Thoracic aorta (tissue), 2 donors: ENCODE results near the gene FER1L5. TPM values are rescaled to one million over a fixed set of nuclear protein-coding genes. Genes with fewer than 3 reads are reported as not detected.

Source experiments
- ATAC-seq: fragments of 150-250 bp; one replicate; pipeline ENCODE4 v1.8.0; 2017; ENCODE audit warnings: low read depth; ENCODE audit not compliant: insufficient number of reproducible peaks, low FRiP score
- DNase-seq: peaks from one replicate; pipeline ENCODE4 v3.0.0-alpha.2; 2020; ENCODE audit warnings: low spot score
- H3K27ac ChIP-seq, 2 donors: fragments of 200-600 bp; sonication (generic); 1 replicate in 1 of 2; 2 replicates in 1 of 2; pipeline ENCODE4 v1.5.1; 2016; ENCODE audit warnings: mild to moderate bottlenecking in 2 of 2, moderate library complexity in 2 of 2
- H3K27me3 ChIP-seq: fragments of 200-600 bp; sonication (generic); replicated peaks from 2 replicates; pipeline ENCODE4 v1.6.0; 2016; ENCODE audit warnings: mild to moderate bottlenecking; ENCODE audit not compliant: insufficient read depth
- H3K36me3 ChIP-seq: fragments of 200-600 bp; sonication (generic); one replicate; pipeline ENCODE4 v1.5.1; 2016
- H3K4me1 ChIP-seq, 2 donors: fragments of 200-600 bp; sonication (generic); 1 replicate in 1 of 2; 2 replicates in 1 of 2; pipeline versions ENCODE4 v1.5.1 to v1.6.0; 2016; ENCODE audit warnings: low read depth in 2 of 2, mild to moderate bottlenecking in 1 of 2; ENCODE audit not compliant: control insufficient read depth in 1 of 2
- H3K4me3 ChIP-seq: fragments of 200-600 bp; sonication (generic); 2 replicates; pipeline ENCODE4 v1.5.1; 2016; ENCODE audit warnings: mild to moderate bottlenecking
- H3K9me3 ChIP-seq: fragments of 200-600 bp; sonication (generic); 2 replicates; pipeline ENCODE4 v1.5.1; 2016
- total RNA-seq, 2 donors: library from RNA; depleted of rRNA; stranded (reverse); fragments of >200 nt; gene quantifications; one replicate each; pipeline versions ENCODE4 v1.1.0 to v1.2.3, GENCODE V29; 2016
- TF ChIP-seq, protein P1 (sequence below): fragments of 200-600 bp; sonication (generic); IDR thresholded peaks from one replicate; pipeline ENCODE4 v1.5.1; 2019; ENCODE audit warnings: antibody characterized with exemption

FER1L5 gene
- total RNA-seq, 2 donors from 2014 or later = not detected

DNA sequence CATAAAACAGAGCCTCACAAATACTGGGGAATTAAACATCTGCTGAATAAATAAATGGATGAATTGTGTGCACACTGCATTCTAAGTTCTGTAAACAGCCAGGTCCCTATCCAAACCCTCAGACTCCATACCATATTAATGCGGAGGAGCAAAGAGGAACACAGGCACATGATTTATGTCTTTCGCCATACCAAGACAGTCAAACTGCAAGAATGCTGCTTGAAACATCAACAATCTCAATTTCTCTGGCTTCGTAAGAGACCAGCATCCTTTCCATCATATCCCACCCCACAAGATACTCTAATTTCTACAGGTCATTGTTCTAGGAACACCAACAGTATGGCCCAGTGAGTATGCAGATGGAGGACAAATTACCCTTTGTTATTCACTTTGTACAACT is 19.4 kb upstream of the FER1L5 start:
- no peaks in the 10 kb centered on the region for H3K9me3 ChIP-seq
- no peak for ATAC-seq
- no peaks in the 10 kb centered on the region for H3K27me3 ChIP-seq
- H3K27ac ChIP-seq = no peak overlapping the region
- no peak for DNase-seq
- H3K4me3 ChIP-seq = no peak overlapping the region
- peaks cover 9% of the 10 kb centered on the region for H3K36me3 ChIP-seq
- peaks cover 32 to 57% of the 10 kb centered on the region in 2 donors for H3K4me1 ChIP-seq
- TF ChIP-seq, protein P1, sequence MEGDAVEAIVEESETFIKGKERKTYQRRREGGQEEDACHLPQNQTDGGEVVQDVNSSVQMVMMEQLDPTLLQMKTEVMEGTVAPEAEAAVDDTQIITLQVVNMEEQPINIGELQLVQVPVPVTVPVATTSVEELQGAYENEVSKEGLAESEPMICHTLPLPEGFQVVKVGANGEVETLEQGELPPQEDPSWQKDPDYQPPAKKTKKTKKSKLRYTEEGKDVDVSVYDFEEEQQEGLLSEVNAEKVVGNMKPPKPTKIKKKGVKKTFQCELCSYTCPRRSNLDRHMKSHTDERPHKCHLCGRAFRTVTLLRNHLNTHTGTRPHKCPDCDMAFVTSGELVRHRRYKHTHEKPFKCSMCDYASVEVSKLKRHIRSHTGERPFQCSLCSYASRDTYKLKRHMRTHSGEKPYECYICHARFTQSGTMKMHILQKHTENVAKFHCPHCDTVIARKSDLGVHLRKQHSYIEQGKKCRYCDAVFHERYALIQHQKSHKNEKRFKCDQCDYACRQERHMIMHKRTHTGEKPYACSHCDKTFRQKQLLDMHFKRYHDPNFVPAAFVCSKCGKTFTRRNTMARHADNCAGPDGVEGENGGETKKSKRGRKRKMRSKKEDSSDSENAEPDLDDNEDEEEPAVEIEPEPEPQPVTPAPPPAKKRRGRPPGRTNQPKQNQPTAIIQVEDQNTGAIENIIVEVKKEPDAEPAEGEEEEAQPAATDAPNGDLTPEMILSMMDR = no peak

DNA sequence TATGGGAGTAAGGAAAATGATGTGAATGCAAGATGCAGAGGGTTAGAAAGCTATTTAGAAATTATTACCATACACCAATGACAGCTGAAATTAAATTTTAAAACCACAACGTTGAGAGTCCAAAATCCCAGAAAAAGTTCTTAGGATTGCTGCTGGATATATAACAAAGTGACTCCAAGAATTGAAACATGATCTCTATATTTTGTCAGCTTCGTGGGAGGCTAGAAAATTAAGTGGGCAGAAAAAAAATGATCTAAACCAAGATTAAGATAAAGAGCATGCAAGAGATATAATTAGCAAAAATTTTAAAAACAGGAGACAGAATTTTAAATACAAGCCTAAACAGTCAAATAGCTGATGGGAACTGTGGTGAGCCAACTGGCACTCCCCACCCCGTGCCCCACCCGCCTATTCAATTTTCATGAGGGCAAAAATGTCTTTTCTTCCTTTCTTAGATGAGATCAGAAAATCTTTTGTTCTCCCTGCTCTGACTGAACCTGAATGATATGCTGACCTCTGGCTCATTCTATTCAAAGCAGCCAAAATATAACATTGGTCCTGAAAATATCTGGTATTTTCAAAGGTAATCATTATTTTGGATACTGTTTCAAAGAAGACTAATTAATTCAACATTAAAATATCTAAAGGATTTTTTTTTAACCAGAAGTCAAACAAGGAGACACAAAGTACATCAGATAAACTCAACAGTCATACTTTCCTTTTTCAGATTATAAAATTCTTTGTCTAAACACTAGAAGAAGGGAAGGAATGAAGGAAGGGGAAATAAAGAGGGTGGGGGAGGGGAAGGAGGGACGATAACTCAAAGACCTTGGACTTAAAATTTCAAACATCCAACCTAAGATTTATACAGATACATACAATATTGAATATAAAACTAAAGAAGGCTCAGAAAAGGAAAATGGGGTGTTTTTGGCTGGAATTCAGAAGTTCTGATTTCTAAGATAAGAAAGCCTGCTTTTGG is 16.7 kb upstream of the FER1L5 start:
- Histone ChIP-seq H3K36me3 (peaks cover 25% of the 10 kb centered on the region), H3K27ac (peak overlapping the region; percentile 49 to 60), H3K27me3 (no peaks in the 10 kb centered on the region), H3K4me3 (no peak overlapping the region), H3K9me3 (no peaks in the 10 kb centered on the region), H3K4me1 (peaks cover 23 to 41% of the 10 kb centered on the region in 2 donors)
- ATAC-seq (no peak), DNase-seq (no peak)
- TF ChIP-seq, protein P1 = no peak

DNA sequence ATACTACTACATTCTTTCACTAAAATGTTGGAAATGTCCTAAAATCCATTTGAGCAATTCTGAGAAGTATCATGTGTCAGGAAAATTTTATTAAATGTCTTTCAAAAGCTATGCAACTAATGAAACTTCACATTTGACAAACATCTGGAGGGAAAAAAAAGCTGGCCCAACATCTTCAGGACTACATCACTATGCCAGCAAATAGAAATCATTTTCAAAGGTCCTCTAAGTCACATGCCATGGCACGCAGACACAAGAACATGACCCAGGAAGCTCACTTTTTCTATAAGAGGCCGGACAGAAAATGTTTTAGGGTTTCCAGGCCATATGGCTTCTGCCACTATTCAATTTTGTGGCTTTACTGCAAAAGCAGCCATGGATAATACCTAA is 16.0 kb upstream of the FER1L5 start:
- peaks cover 30% of the 10 kb centered on the region for H3K36me3 ChIP-seq
- ATAC-seq (no peak), DNase-seq (no peak)
- peak overlapping the region; percentile 49 to 60 for H3K27ac ChIP-seq
- no peak overlapping the region for H3K4me3 ChIP-seq
- no peaks in the 10 kb centered on the region for H3K27me3 ChIP-seq
- H3K9me3 ChIP-seq = no peaks in the 10 kb centered on the region
- TF ChIP-seq, protein P1 = no peak
- H3K4me1 ChIP-seq = peaks cover 23 to 43% of the 10 kb centered on the region in 2 donors

DNA sequence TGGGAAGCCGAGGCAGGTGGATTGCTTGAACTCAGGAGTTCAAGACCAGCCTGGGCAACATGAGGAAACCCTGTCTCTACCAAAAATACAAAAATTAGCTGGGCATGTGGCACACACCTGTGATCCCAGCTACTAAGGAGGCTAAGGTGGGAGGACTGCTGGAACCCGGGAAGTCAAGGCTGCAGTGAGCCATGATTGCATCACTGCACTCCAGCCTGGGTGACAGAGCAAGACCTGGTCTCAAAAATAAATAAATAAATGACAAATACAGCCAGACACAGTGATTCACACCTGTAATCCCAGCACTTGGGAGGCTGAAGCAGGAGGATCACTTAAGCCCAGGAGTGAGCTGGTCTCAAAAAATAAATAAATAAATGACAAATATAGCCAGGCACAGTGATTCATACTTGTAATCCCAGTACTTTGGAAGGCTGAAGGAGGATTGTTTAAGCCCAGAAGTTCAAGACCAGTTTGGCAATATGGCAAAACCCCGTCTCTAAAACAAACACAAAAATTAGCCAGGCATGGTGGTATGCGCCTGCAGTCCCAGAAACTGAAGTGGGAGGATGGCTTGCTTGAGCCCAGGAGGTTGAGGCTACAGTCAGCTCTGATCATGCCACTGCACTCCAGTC is 10.6 kb upstream of the FER1L5 start:
- H3K9me3 ChIP-seq = no peaks in the 10 kb centered on the region
- H3K27me3 ChIP-seq = no peaks in the 10 kb centered on the region
- peaks cover 22% of the 10 kb centered on the region for H3K36me3 ChIP-seq
- H3K27ac ChIP-seq = peak overlapping the region; percentile 68 to 77
- peak; percentile 96 for ATAC-seq
- TF ChIP-seq, protein P1 = no peak
- H3K4me3 ChIP-seq = no peak overlapping the region
- no peak for DNase-seq
- H3K4me1 ChIP-seq = peaks cover 31 to 69% of the 10 kb centered on the region in 2 donors

DNA sequence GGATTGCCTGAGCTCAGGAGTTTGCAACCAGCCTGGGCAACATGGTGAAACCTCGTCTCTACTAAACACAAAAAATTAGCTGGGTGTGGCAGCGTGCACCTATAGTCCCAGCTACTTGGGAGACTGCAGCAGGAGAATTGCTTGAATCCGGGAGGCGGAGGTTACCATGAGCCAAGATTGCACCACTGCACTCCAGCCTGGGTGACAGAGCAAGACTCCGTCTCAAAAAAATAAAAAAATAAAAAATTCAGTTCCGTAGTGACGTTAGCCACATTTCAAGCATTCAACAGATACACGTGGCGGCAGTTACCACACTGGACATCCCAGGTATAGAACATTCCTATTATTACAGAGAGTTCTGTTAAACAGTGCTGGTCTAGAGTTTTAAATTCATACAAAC is 8.9 kb upstream of the FER1L5 start:
- Histone ChIP-seq H3K9me3 (no peaks in the 10 kb centered on the region), H3K4me3 (no peak overlapping the region), H3K4me1 (peaks cover 26 to 61% of the 10 kb centered on the region in 2 donors), H3K27me3 (no peaks in the 10 kb centered on the region), H3K36me3 (peaks cover 17% of the 10 kb centered on the region), H3K27ac (no peak overlapping the region)
- TF ChIP-seq, protein P1 = no peak
- ATAC-seq = no peak
- no peak for DNase-seq
